Progenitor cell of endocrine pancreas (in vitro differentiated cells): ENCODE measurements around the gene AFG3L2. TPM values are rescaled to one million over a fixed set of nuclear protein-coding genes. Genes with fewer than 3 reads are reported as not detected.
"Not testable (repeated sequence)": the region's sequence is repeated elsewhere in the genome, so short reads cannot be mapped to it uniquely, and the experiment has no call there.

Experiments
- DNase-seq: peaks from one replicate; pipeline ENCODE4 v3.0.0; 2021; ENCODE audit warnings: low spot score; ENCODE audit not compliant: unreplicated experiment
- H3K27ac Mint-ChIP-seq: 2 replicates; pipeline ENCODE4 v1.8.0; 2021; ENCODE audit warnings: mild to moderate bottlenecking, moderate library complexity, mixed read lengths
- H3K27me3 Mint-ChIP-seq: 2 replicates; pipeline ENCODE4 v1.8.0; 2021; ENCODE audit warnings: mixed read lengths
- H3K36me3 Mint-ChIP-seq: 2 replicates; pipeline ENCODE4 v1.8.0; 2022; ENCODE audit warnings: mixed read lengths; ENCODE audit not compliant: insufficient read depth
- H3K4me1 Mint-ChIP-seq: 2 replicates; pipeline ENCODE4 v1.8.0; 2021; ENCODE audit warnings: low read depth, mixed read lengths
- H3K4me3 Mint-ChIP-seq: 2 replicates; pipeline ENCODE4 v1.8.0; 2021; ENCODE audit warnings: low read depth, mild to moderate bottlenecking, moderate library complexity, mixed read lengths
- H3K9me3 Mint-ChIP-seq: 2 replicates; pipeline ENCODE4 v1.8.0; 2021; ENCODE audit warnings: low read depth, mixed read lengths
- total RNA-seq: library from RNA; stranded (reverse); gene quantifications from 2 replicates; pipeline ENCODE4 v1.2.1, GENCODE V29; 2021
- TF ChIP-seq, protein P1 (sequence below): fragments of 200-600 bp; sonication (generic); IDR thresholded peaks from one replicate; pipeline ENCODE4 v1.5.0; 2021; ENCODE audit warnings: antibody characterized with exemption, mild to moderate bottlenecking; ENCODE audit not compliant: unreplicated experiment

AFG3L2 gene
- total RNA-seq, 1 donor from 2014 or later, result 44.6 TPM

GRCh38 chr18:12388442-12388841, 11.4 kb upstream of the AFG3L2 start:
- Mint-ChIP-seq H3K36me3 (no peaks in the 10 kb centered on the region), H3K4me1 (no peaks in the 10 kb centered on the region), H3K9me3 (no peaks in the 10 kb centered on the region), H3K27ac (no peak overlapping the region), H3K27me3 (no peaks in the 10 kb centered on the region), H3K4me3 (no peak overlapping the region)
- DNase-seq, result no peak
- TF ChIP-seq, protein P1, sequence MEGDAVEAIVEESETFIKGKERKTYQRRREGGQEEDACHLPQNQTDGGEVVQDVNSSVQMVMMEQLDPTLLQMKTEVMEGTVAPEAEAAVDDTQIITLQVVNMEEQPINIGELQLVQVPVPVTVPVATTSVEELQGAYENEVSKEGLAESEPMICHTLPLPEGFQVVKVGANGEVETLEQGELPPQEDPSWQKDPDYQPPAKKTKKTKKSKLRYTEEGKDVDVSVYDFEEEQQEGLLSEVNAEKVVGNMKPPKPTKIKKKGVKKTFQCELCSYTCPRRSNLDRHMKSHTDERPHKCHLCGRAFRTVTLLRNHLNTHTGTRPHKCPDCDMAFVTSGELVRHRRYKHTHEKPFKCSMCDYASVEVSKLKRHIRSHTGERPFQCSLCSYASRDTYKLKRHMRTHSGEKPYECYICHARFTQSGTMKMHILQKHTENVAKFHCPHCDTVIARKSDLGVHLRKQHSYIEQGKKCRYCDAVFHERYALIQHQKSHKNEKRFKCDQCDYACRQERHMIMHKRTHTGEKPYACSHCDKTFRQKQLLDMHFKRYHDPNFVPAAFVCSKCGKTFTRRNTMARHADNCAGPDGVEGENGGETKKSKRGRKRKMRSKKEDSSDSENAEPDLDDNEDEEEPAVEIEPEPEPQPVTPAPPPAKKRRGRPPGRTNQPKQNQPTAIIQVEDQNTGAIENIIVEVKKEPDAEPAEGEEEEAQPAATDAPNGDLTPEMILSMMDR, result no peak

GRCh38 chr18:12384261-12384660, 7.2 kb upstream of the AFG3L2 start:
- H3K4me1 Mint-ChIP-seq, result peaks cover 4% of the 10 kb centered on the region
- H3K9me3 Mint-ChIP-seq, result no peaks in the 10 kb centered on the region
- H3K27me3 Mint-ChIP-seq, result no peaks in the 10 kb centered on the region
- TF ChIP-seq, protein P1, result no peak
- no peaks in the 10 kb centered on the region for H3K36me3 Mint-ChIP-seq
- H3K4me3 Mint-ChIP-seq, result no peak overlapping the region
- no peak for DNase-seq
- H3K27ac Mint-ChIP-seq, result no peak overlapping the region

- not testable (repeated sequence) for H3K27ac Mint-ChIP-seq, H3K27me3 Mint-ChIP-seq, H3K4me1 Mint-ChIP-seq, H3K9me3 Mint-ChIP-seq, DNase-seq, H3K36me3 Mint-ChIP-seq, H3K4me3 Mint-ChIP-seq
Observed at GRCh38 chr18:12383759-12384158, 6.7 kb upstream of the AFG3L2 start.

- not testable (repeated sequence) for H3K36me3 Mint-ChIP-seq, H3K4me1 Mint-ChIP-seq, DNase-seq, H3K9me3 Mint-ChIP-seq, H3K4me3 Mint-ChIP-seq, H3K27me3 Mint-ChIP-seq, H3K27ac Mint-ChIP-seq
Observed at GRCh38 chr18:12382221-12382814, 5.3 kb upstream of the AFG3L2 start.

DNA sequence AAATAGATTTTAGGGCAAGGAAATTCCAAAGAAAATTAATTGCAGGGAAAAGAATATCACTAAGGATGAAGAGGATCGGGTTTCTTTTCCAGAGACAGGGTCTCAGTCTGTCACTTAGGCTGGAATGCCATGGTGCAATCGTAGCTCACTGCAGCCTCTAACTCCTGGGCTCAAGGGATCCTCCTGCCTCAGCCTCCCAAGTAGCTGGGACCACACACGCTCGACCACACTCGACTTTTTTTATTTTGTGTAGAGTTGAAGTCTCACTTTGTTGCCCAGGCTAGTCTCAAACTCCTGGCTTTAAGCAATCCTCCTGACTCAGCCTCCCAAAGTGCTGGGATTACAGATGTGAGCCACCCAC, 1.2 kb upstream of the AFG3L2 start:
- Mint-ChIP-seq H3K4me1 (peaks cover 23% of the 10 kb centered on the region), H3K27ac (peak overlapping the region; percentile 100), H3K4me3 (peak overlapping the region; percentile 88)
- not testable (repeated sequence) for H3K9me3 Mint-ChIP-seq, DNase-seq, H3K36me3 Mint-ChIP-seq, H3K27me3 Mint-ChIP-seq

GRCh38 chr18:12377556-12378197, 650 bp upstream of the AFG3L2 start:
- TF ChIP-seq, protein P1, result peak; percentile 46
- H3K4me3 Mint-ChIP-seq, result peak overlapping the region; percentile 88
- H3K4me1 Mint-ChIP-seq, result peaks cover 27% of the 10 kb centered on the region
- H3K9me3 Mint-ChIP-seq, result no peaks in the 10 kb centered on the region
- H3K36me3 Mint-ChIP-seq, result peaks cover 1% of the 10 kb centered on the region
- no peak for DNase-seq
- no peaks in the 10 kb centered on the region for H3K27me3 Mint-ChIP-seq
- H3K27ac Mint-ChIP-seq, result peak overlapping the region; percentile 100
